GM23248 (cell line): ENCODE measurements around the gene POGK. TPM values are rescaled to one million over a fixed set of nuclear protein-coding genes. Genes with fewer than 3 reads are reported as not detected.

ENCODE experiments used
- DNase-seq: peaks from one replicate; pipeline ENCODE4 v3.0.0-alpha.2; 2015
- H2AFZ ChIP-seq: fragments of 200-600 bp; sonication (generic); 2 replicates; pipeline ENCODE4 v1.6.1; 2016; ENCODE audit warnings: antibody characterized with exemption
- H3F3A ChIP-seq: fragments of 200-600 bp; sonication (generic); 2 replicates; pipeline ENCODE4 v1.6.1; 2016; ENCODE audit warnings: mild to moderate bottlenecking, antibody characterized with exemption, mixed run types; ENCODE audit not compliant: insufficient read depth
- H3K27ac ChIP-seq: fragments of 200-600 bp; sonication (generic); 2 replicates; pipeline ENCODE4 v1.5.1; 2016; ENCODE audit warnings: mild to moderate bottlenecking
- H3K27me3 ChIP-seq: fragments of 200-600 bp; sonication (generic); replicated peaks from 2 replicates; pipeline ENCODE4 v1.6.1; 2016; ENCODE audit warnings: mild to moderate bottlenecking; ENCODE audit not compliant: insufficient read depth
- H3K36me3 ChIP-seq: fragments of 200-600 bp; sonication (generic); 2 replicates; pipeline ENCODE4 v1.6.1; 2016; ENCODE audit warnings: low read depth, mild to moderate bottlenecking
- H3K4me1 ChIP-seq: fragments of 200-600 bp; sonication (generic); 2 replicates; pipeline ENCODE4 v1.6.1; 2016; ENCODE audit warnings: mild to moderate bottlenecking; ENCODE audit not compliant: insufficient read depth
- H3K4me2 ChIP-seq: fragments of 200-600 bp; sonication (generic); one replicate; pipeline ENCODE4 v1.6.1; 2016; ENCODE audit warnings: mild to moderate bottlenecking; ENCODE audit not compliant: unreplicated experiment
- H3K4me3 ChIP-seq: fragments of 200-600 bp; sonication (generic); 2 replicates; pipeline ENCODE4 v1.5.1; 2016; ENCODE audit warnings: mild to moderate bottlenecking
- H3K79me2 ChIP-seq: fragments of 200-600 bp; sonication (generic); 2 replicates; pipeline ENCODE4 v1.6.1; 2016; ENCODE audit warnings: mild to moderate bottlenecking; ENCODE audit not compliant: insufficient read depth
- H3K9ac ChIP-seq: fragments of 200-600 bp; sonication (generic); 2 replicates; pipeline ENCODE4 v1.6.1; 2016; ENCODE audit warnings: mild to moderate bottlenecking
- H3K9me2 ChIP-seq: fragments of 200-600 bp; sonication (generic); 2 replicates; pipeline ENCODE4 v1.6.1; 2016; ENCODE audit warnings: mixed run types, mild to moderate bottlenecking, moderate library complexity; ENCODE audit not compliant: insufficient read depth
- H3K9me3 ChIP-seq: fragments of 200-600 bp; sonication (generic); one replicate; pipeline ENCODE4 v1.6.1; 2017; ENCODE audit warnings: low read depth
- H4K20me1 ChIP-seq: fragments of 200-600 bp; sonication (generic); 2 replicates; pipeline ENCODE4 v1.6.0; 2016; ENCODE audit not compliant: insufficient read depth
- EZH2 ChIP-seq: fragments of 200-600 bp; sonication (generic); IDR thresholded peaks from 2 replicates; pipeline ENCODE4 v1.6.1; 2018; ENCODE audit warnings: antibody characterized with exemption, mild to moderate bottlenecking; ENCODE audit not compliant: insufficient read depth, poor library complexity, severe bottlenecking
- EZH2phosphoT487 ChIP-seq: fragments of 200-600 bp; sonication (generic); IDR thresholded peaks from 2 replicates; pipeline ENCODE4 v1.6.1; 2018; ENCODE audit warnings: antibody characterized with exemption, moderate library complexity, mild to moderate bottlenecking, low read depth; ENCODE audit not compliant: insufficient read depth
- WGBS, 2 experiments: methylation state at CpG; one replicate each; pipeline ENCODE4 v1.1.6; 2015 to 2017; ENCODE audit warnings: low lambda C conversion rate in 2 of 2, low coverage in 1 of 2; ENCODE audit errors: missing lambda C conversion rate in 2 of 2; 5-methylcytosine and 5-hydroxymethylcytosine counted together
- in situ Hi-C: fragments of 300-500 bp; cut with MboI; formaldehyde crosslinking; loops from 2 replicates; pipeline ENCODE4 v1.15.0; 2020
- polyA plus RNA-seq: library from polyadenylated mRNA; unstranded; fragments of >200 nt; fragmentation: Nextera tagmentation; extraction: Ambion mirVana; gene quantifications from 2 replicates; pipeline ENCODE4 v1.2.1, GENCODE V29; 2016
- total RNA-seq: library from RNA; depleted of rRNA; stranded (reverse); fragments of >200 nt; shearing (Covaris generic); gene quantifications from 2 replicates; pipeline ENCODE4 v1.2.3, GENCODE V29; 2014

POGK gene
- total and polyA plus RNA-seq, 2 experiments from 2014 or later = 10.6 to 26.9 TPM

DNA sequence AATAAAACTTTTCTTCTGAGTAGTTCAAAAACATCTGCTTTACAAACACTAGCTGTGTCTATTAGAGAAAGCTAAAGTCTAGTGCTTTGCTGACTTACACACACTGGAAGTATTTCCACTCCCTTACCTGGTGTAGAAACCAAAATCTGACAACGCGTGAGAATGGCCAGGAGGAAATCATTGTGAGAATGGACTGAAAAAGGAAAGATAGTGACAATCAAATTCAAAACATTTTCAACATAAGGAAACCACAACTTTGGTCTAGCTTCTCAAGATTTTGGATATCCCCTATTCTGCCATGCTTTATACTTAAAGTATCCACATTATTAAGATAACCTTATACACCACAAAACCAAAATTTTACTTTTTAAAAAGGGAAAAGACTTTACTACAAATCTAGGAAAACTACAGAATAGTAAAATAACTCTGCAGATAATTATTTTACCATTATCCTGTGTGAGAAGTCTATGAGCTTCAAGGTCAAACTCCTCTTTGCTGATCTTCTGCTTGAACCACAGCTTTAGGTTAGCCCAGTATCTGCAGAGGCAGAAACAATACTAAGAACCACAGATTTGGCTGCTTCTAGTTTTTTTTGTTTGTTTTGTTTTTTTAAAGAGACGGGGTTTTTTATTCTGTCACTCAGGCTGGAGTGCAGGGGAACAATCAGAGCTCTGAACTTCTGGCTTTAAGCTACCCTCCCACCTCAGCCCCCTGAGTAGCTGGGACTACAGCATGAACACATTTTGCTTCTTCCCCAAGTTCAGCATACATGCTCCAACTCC lies 30.2 kb downstream of the POGK start:
- no peaks in the 10 kb centered on the region for H3F3A ChIP-seq
- no peak overlapping the region for H3K4me2 ChIP-seq
- DNase-seq = no peak
- H4K20me1 ChIP-seq = no peaks in the 10 kb centered on the region; the same call in 1 of the 2 replicates
- H3K36me3 ChIP-seq = peaks cover 7% of the 10 kb centered on the region; the same call in 1 of the 2 replicates
- peaks cover 53% of the 10 kb centered on the region for H3K79me2 ChIP-seq
- no peak overlapping the region for H3K4me3 ChIP-seq
- TF ChIP-seq EZH2phosphoT487 (no peak), EZH2 (no peak)
- no peaks in the 10 kb centered on the region for H3K9me3 ChIP-seq
- no peaks in the 10 kb centered on the region for H3K4me1 ChIP-seq
- in situ Hi-C loops = no loop called here
- H3K27me3 ChIP-seq = no peaks in the 10 kb centered on the region
- no peak overlapping the region for H3K27ac ChIP-seq
- 68 to 77% methylated on average over 3 of the region's 3 CpGs for WGBS, 2 experiments
- no peaks in the 10 kb centered on the region for H3K9me2 ChIP-seq
- no peak overlapping the region for H2AFZ ChIP-seq
- no peak overlapping the region for H3K9ac ChIP-seq

DNA sequence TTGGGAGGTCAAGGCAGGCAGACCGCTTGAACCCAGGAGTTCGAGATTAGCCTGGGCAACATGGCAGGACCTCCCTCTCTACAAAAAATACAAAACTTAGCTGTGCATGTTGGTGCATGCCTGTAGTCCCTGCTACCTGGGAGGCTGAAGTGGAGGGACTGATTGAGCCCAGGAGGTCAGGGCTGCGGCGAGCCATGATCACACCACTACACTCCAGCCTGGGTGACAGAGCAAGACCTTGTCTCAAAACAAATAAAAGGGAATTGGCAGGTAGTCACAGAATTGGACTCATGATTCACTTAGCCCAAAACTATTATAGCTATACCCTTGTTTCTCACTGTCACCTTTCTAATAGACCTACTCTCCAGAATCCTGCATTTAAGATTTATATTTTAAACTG lies 31.3 kb downstream of the POGK start:
- H4K20me1 ChIP-seq = no peaks in the 10 kb centered on the region; the same call in 1 of the 2 replicates
- peaks cover 7% of the 10 kb centered on the region; the same call in 1 of the 2 replicates for H3K36me3 ChIP-seq
- peaks cover 5% of the 10 kb centered on the region; the same call in 1 of the 2 replicates for H3K4me1 ChIP-seq
- no peak overlapping the region for H3K27ac ChIP-seq
- H3K9ac ChIP-seq = no peak overlapping the region
- H3K79me2 ChIP-seq = peaks cover 63% of the 10 kb centered on the region
- WGBS, 2 experiments = 91 to 100% methylated on average over 4 of the region's 4 CpGs
- DNase-seq = no peak
- no peak overlapping the region for H3K4me2 ChIP-seq
- no peak overlapping the region for H3K4me3 ChIP-seq
- H2AFZ ChIP-seq = no peak overlapping the region
- no peaks in the 10 kb centered on the region for H3F3A ChIP-seq
- H3K9me2 ChIP-seq = no peaks in the 10 kb centered on the region
- in situ Hi-C loops = no loop called here
- H3K27me3 ChIP-seq = no peaks in the 10 kb centered on the region
- no peaks in the 10 kb centered on the region for H3K9me3 ChIP-seq
- TF ChIP-seq EZH2phosphoT487 (no peak), EZH2 (no peak)

DNA sequence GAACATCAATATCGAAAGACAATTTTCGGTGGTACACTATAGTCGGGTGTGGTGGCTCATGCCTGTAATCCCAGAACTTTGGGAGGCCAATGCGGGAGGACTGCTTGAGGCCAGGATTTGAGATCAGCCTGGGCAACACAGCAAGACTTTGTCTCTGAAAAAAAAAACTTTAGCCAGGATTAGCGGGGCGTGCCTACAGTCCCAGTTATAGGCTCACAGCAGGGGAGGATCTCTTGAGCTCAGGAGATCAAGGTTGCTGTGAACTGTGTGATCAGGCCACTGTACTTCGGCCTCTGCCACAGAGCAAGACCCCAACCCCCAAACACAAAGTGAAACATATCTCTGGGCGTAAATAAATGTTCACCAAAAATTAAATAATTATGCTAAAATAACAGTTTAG lies 35.2 kb downstream of the POGK start:
- Histone ChIP-seq H2AFZ (no peak overlapping the region), H3K9me2 (no peaks in the 10 kb centered on the region), H3K9ac (no peak overlapping the region), H3F3A (peaks cover 5% of the 10 kb centered on the region; the same call in 1 of the 2 replicates), H3K27ac (no peak overlapping the region), H4K20me1 (no peaks in the 10 kb centered on the region; the same call in 1 of the 2 replicates), H3K79me2 (peaks cover 58% of the 10 kb centered on the region), H3K4me3 (no peak overlapping the region), H3K4me1 (peaks cover 8% of the 10 kb centered on the region; the same call in 1 of the 2 replicates), H3K9me3 (no peaks in the 10 kb centered on the region), H3K36me3 (no peaks in the 10 kb centered on the region), H3K4me2 (no peak overlapping the region), H3K27me3 (no peaks in the 10 kb centered on the region)
- in situ Hi-C loops = no loop called here
- no peak for DNase-seq
- no peak for TF ChIP-seq EZH2phosphoT487
- TF ChIP-seq EZH2 = no peak
- 96 to 97% methylated on average over 8 of the region's 8 CpGs for WGBS, 2 experiments

DNA sequence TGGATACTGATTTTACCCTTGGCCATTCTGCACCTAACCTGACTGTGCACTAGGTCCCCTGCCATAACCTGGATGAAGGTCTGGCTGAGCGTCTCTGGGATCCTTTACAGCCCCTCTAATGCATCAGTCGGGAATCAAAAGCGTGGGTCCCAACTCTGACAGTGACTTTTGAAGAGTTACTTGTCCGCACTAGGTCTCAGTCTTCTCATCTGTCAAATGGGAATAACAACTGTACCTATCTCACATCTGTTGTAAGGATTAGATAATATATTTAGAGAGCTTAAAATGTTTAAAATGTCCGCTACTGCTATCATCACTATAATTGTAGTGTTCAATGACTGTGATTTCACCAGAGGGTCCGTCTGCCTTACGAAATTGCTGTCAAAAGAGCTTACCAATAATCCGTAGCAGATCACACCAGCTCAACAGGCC lies 36.0 kb downstream of the POGK start:
- DNase-seq = no peak
- Histone ChIP-seq H3K9ac (peak overlapping the region; percentile 85), H4K20me1 (no peaks in the 10 kb centered on the region; the same call in 1 of the 2 replicates), H3K9me3 (no peaks in the 10 kb centered on the region), H3K4me1 (peaks cover 8% of the 10 kb centered on the region; the same call in 1 of the 2 replicates), H3K9me2 (no peaks in the 10 kb centered on the region), H2AFZ (peak overlapping the region; percentile 79), H3K27me3 (no peaks in the 10 kb centered on the region), H3F3A (peaks cover 5% of the 10 kb centered on the region; the same call in 1 of the 2 replicates), H3K79me2 (peaks cover 52% of the 10 kb centered on the region), H3K36me3 (no peaks in the 10 kb centered on the region), H3K4me3 (peak overlapping the region; percentile 79), H3K27ac (peak overlapping the region; percentile 76), H3K4me2 (peak overlapping the region; percentile 69)
- WGBS, 2 experiments = 22 to 24% methylated on average over 8 of the region's 8 CpGs
- in situ Hi-C loops = no loop called here
- TF ChIP-seq EZH2 = no peak
